GM19193 (cell line): ENCODE data around the gene UBL4A.

Experiments used
- POLR2A ChIP-seq: IDR thresholded peaks from 4 replicates; pipeline ENCODE4 v1.6.1; 2011; ENCODE audit not compliant: insufficient read depth, insufficient read length; ENCODE audit errors: extremely low read depth

Gene UBL4A

GRCh38 chrX:154443479-154443910 lies 42.9 kb downstream of the UBL4A start:
- no peak for TF ChIP-seq POLR2A

- no peak for TF ChIP-seq POLR2A
Observed at GRCh38 chrX:154441984-154442707, 44.3 kb downstream of the UBL4A start.

- no peak for TF ChIP-seq POLR2A
Observed at GRCh38 chrX:154441564-154441963, 44.9 kb downstream of the UBL4A start.

GRCh38 chrX:154440623-154441357 lies 45.6 kb downstream of the UBL4A start:
- no peak for TF ChIP-seq POLR2A

GRCh38 chrX:154439841-154440240 lies 46.6 kb downstream of the UBL4A start:
- TF ChIP-seq POLR2A = no peak

GRCh38 chrX:154437971-154438893 lies 48.2 kb downstream of the UBL4A start:
- no peak for TF ChIP-seq POLR2A

- TF ChIP-seq POLR2A = peak; percentile 44
Observed at GRCh38 chrX:154436983-154437752, 49.2 kb downstream of the UBL4A start, which contains the start of gene GDI1. Gene GDI1 (plus strand): TSS chrX:154437154. CDS start chrX:154437255, 101 bp downstream.

GRCh38 chrX:154436374-154436982 lies 49.9 kb downstream of the UBL4A start:
- TF ChIP-seq POLR2A = no peak

- TF ChIP-seq POLR2A = no peak
Observed at GRCh38 chrX:154435171-154435733, 51.2 kb downstream of the UBL4A start.

- no peak for TF ChIP-seq POLR2A
Observed at GRCh38 chrX:154434394-154435168, 51.8 kb downstream of the UBL4A start.
